HepG2 (cell line): ENCODE measurements around the gene UBTD1. TPM values are rescaled to one million over a fixed set of nuclear protein-coding genes. Genes with fewer than 3 reads are reported as not detected.

ENCODE experiments used
- ATAC-seq: fragments of 200-7000 bp; cut with Tn5 transposase; 3 replicates; pipeline ENCODE4 v1.9.1; 2020; ENCODE audit warnings: mild to moderate bottlenecking, moderate library complexity
- BruUV-seq: library from RNA; stranded (reverse); fragments of 400-500 nt; replicated peaks from 2 replicates; lab custom pipeline; 2021; lab: Mats Ljungman, UMichigan
- CTCF ChIA-PET: fragments of 300-600 bp; formaldehyde crosslinking; extraction: SDS; loops from one replicate; lab custom pipeline; 2021; ENCODE audit warnings: low total read pairs, inconsistent platforms, low intra/inter-chr PET ratio; lab: Yijun Ruan, JAX
- POLR2A ChIA-PET: fragments of 350-600 bp; sonication (Branson Sonifier 250); formaldehyde crosslinking; loops from one replicate; lab custom pipeline; 2020; ENCODE audit warnings: antibody characterized with exemption, inconsistent platforms; lab: Yijun Ruan, JAX
- DNase-seq: peaks from one replicate; pipeline ENCODE4 v3.0.0-alpha.2; 2015; ENCODE audit warnings: low spot score
- FAIRE-seq: peaks from 3 replicates; lab custom pipeline; 2011; peaks lifted over from hg19 to GRCh38; lab: Jason Lieb, UNC
- H2AFZ ChIP-seq: one replicate; pipeline ENCODE4 v1.6.1; 2011; ENCODE audit warnings: low read length, inconsistent platforms
- H3K27ac ChIP-seq: fragments of 300-600 bp; 3 replicates; pipeline ENCODE4 v1.8.0; 2011; ENCODE audit warnings: mixed run types, mild to moderate bottlenecking, mixed read lengths, low read length, inconsistent platforms; ENCODE audit not compliant: insufficient read depth; ENCODE audit errors: extremely low read length
- H3K27me3 ChIP-seq, 2 experiments: fragments of 200-600 bp in 1 of 2; 2 replicates in 1 of 2; 3 replicates in 1 of 2; pipeline versions ENCODE4 v1.6.0 to v1.8.0; 2011; ENCODE audit warnings: low read length in 2 of 2, mild to moderate bottlenecking in 2 of 2, moderate library complexity in 2 of 2, inconsistent platforms in 1 of 2; ENCODE audit not compliant: insufficient read depth in 2 of 2, control insufficient read depth in 1 of 2
- H3K36me3 ChIP-seq, 2 experiments: fragments of 200-600 bp in 1 of 2; replicated peaks in 1 of 2; 2 replicates in 1 of 2; 3 replicates in 1 of 2; pipeline versions ENCODE4 v1.5.1 to v1.8.0; 2011; ENCODE audit warnings: low read length in 2 of 2, inconsistent platforms in 1 of 2; ENCODE audit not compliant: insufficient read depth in 2 of 2, control insufficient read depth in 1 of 2
- H3K4me1 ChIP-seq: 2 replicates; pipeline ENCODE4 v1.5.1; 2012; ENCODE audit warnings: low read length, inconsistent platforms; ENCODE audit not compliant: insufficient read depth
- H3K4me2 ChIP-seq: 2 replicates; pipeline ENCODE4 v1.6.0; 2011; ENCODE audit warnings: low read depth, low read length, inconsistent platforms
- H3K4me3 ChIP-seq, 3 experiments: fragments of 200-600 bp in 1 of 3; sonication (generic), shearing (Covaris generic) in 1 of 3; replicated peaks in 1 of 3; 2 replicates each; pipeline ENCODE4 v1.5.1; 2011 to 2016; ENCODE audit warnings: low read length in 3 of 3, inconsistent platforms in 2 of 3, low read depth in 2 of 3, mild to moderate bottlenecking in 2 of 3, control low read depth in 1 of 3, mixed read lengths in 1 of 3; ENCODE audit not compliant: insufficient read depth in 1 of 3
- H3K79me2 ChIP-seq: one replicate; pipeline ENCODE4 v1.6.1; 2011; ENCODE audit warnings: low read length, inconsistent platforms; ENCODE audit not compliant: insufficient read depth
- H3K9ac ChIP-seq: 2 replicates; pipeline ENCODE4 v1.6.0; 2011; ENCODE audit warnings: mild to moderate bottlenecking, low read depth, low read length, inconsistent platforms; ENCODE audit not compliant: insufficient read depth
- H3K9me3 ChIP-seq: 2 replicates; pipeline ENCODE4 v1.5.1; 2012; ENCODE audit warnings: mild to moderate bottlenecking, low read length
- H4K20me1 ChIP-seq: 2 replicates; pipeline ENCODE4 v1.6.0; 2011; ENCODE audit warnings: inconsistent platforms, mild to moderate bottlenecking, low read length, moderate library complexity; ENCODE audit not compliant: insufficient read depth
- AGO2 ChIP-seq: fragments of 200-400 bp; formaldehyde crosslinking; optimal IDR thresholded peaks from 2 replicates; pipeline ENCODE3; 2017; ENCODE audit warnings: mild to moderate bottlenecking, low read depth, low read length, moderate library complexity
- MAFF ChIP-seq: IDR thresholded peaks from 2 replicates; pipeline ENCODE4 v1.6.1; 2011; ENCODE audit warnings: low read depth, low read length, improper control_type of control experiment
- MAFK ChIP-seq, 2 experiments: IDR thresholded peaks in 1 of 2; conservative IDR thresholded peaks in 1 of 2; 2 replicates each; pipeline ENCODE4 v1.6.1; 2011; ENCODE audit warnings: improper control_type of control experiment in 2 of 2, low read length in 2 of 2
- ZNF629 ChIP-seq: sonication (generic); formaldehyde crosslinking; conservative IDR thresholded peaks from 2 replicates; pipeline ENCODE4 v1.5.0; 2020; ENCODE audit warnings: missing genetic modification reagents
- ZNF672 ChIP-seq: sonication (generic); formaldehyde crosslinking; IDR thresholded peaks from 2 replicates; pipeline ENCODE4 v1.8.1; 2022; ENCODE audit warnings: missing genetic modification reagents
- WGBS: methylation state at CpG from one replicate; pipeline ENCODE4 v1.1.6; 2017; ENCODE audit warnings: low lambda C conversion rate; 5-methylcytosine and 5-hydroxymethylcytosine counted together
- in situ Hi-C: cut with HindIII; loops from 2 replicates; pipeline ENCODE4 v1.10.0; 2017; ENCODE audit warnings: low pct_unique_long_range_greater_than_20kb; ENCODE audit not compliant: extremely low pct_ligation_motif_present
- intact Hi-C: fragments of 100-400 bp; cut with micrococcal nuclease; formaldehyde crosslinking; loops from one replicate; pipeline ENCODE4 v1.10.0; 2022; ENCODE audit not compliant: unreplicated experiment
- polyA plus RNA-seq, 8 experiments: library from polyadenylated mRNA; depleted of rRNA in 3 of 8; stranded (reverse) in 7 of 8; unstranded in 1 of 8; fragments of >200 nt; fragmentation: Illumina TruSeq in 4 of 8; extraction: Trizol in 4 of 8; gene quantifications; 2 replicates each; pipeline versions ENCODE4 v1.2.1 to v1.2.3, GENCODE V29; 2011 to 2016; ENCODE audit warnings: low read depth in 4 of 8, missing spikeins in 1 of 8, mixed read lengths in 1 of 8; ENCODE audit not compliant: insufficient read depth in 1 of 8
- total RNA-seq, 5 experiments: library from RNA; depleted of rRNA; stranded (reverse); fragments of >200 nt; fragmentation: Illumina TruSeq; extraction: Trizol; gene quantifications; 2 replicates each; pipeline ENCODE4 v1.2.3, GENCODE V29; 2016; ENCODE audit warnings: low read depth in 1 of 5

UBTD1 gene
- total and polyA plus RNA-seq, 2 of the 13 experiments (the other 11 are each of a cell fraction or from before 2014, with no cell fraction given) = 7.9 to 10.0 TPM

DNA sequence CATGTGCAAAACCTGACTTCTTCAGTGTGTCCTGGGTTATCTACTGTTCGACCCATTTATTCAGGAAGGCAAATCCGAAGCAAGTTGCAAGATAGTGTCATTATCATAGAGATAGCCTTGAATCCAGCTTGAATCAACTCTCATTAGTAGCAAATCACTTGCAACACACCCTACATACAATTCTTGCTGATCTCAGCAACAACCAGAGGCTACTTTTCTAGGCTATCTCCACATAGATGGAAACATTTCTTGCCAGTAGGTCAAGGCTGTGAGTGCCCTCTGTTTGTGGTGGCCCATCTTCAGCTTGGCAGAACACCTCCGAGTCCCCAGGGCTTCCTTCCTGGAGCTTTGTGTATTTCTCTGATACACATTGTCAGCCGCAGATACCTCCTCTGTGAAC, 12.0 kb downstream of the UBTD1 start:
- WGBS = 100% methylated on average over 4 of the region's 4 CpGs
- TF ChIP-seq MAFF (peak; percentile 51), MAFK (conservative IDR thresholded peaks at IDR 0.05 in 1 of 2, IDR thresholded peaks at IDR 0.05 in 1 of 2; ENCODE audit: low read length in 2 of 2) (peak; percentile 66), AGO2 (no peak)
- ChIA-PET POLR2A (no interaction called here), CTCF (no interaction called here)
- Histone ChIP-seq H3K4me2 (no peak overlapping the region), H3K79me2 (no peaks in the 10 kb centered on the region), H3K27ac (no peak overlapping the region), H3K4me3 (no peak overlapping the region), H4K20me1 (no peaks in the 10 kb centered on the region; the same call in 1 of the 2 replicates), H3K9me3 (no peaks in the 10 kb centered on the region), H3K4me1 (peaks cover 10% of the 10 kb centered on the region), H2AFZ (no peak overlapping the region), H3K27me3 (no peaks in the 10 kb centered on the region), H3K9ac (no peak overlapping the region), H3K36me3 (no peaks in the 10 kb centered on the region; a peak in 1 of 5 replicates)
- intact Hi-C loops = no loop called here
- ATAC-seq (no peak), FAIRE-seq (no peak), DNase-seq (no peak)
- in situ Hi-C loops = no loop called here
- BruUV-seq = no TSS peak

DNA sequence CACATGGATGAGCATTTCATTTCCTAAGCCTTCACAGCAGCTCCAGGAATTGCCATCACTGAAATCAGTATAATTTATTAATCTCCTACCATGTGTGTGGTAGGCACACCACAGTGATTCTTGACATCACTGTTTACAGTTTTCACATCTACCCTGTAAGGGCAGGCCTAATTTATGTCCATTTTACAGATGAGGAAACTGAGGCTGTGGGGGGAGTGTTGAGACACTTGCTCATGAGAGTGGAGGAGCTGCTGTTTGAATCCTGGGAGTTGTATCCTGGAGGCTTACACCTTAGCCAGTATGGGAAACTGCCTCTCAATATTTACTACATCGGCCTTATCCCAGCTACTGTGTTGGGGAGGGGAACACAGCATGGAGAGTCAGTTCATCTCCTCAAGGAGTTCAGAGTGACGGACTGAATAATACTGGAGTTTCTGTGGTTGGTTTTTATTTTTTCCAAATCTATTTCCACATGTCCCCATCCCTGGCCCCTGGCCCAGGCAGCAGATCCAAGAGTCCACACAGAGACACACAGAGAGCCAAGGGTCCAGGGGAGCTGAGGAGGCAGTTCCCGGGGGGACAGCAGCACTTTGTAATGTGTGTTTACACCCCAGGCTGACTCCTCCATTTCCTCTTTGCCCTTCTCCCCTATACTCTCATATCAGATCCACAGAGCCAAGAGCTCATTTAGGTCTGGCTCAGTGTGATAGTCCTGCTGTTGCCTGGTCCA, 13.2 kb downstream of the UBTD1 start:
- WGBS = 78% methylated on average over 3 of the region's 3 CpGs
- no peak overlapping the region for H3K4me3 ChIP-seq
- peaks cover 14% of the 10 kb centered on the region for H3K4me1 ChIP-seq
- in situ Hi-C loops (no loop called here), intact Hi-C loops (no loop called here)
- H3K27ac ChIP-seq = no peak overlapping the region
- CTCF ChIA-PET = no interaction called here
- H3K9ac ChIP-seq = no peak overlapping the region
- TF ChIP-seq ZNF629 (CRISPR knock-in tag) = peak; percentile 61; the same call in 1 of the 2 replicates
- TF ChIP-seq ZNF672 (CRISPR knock-in tag) = no peak
- H3K9me3 ChIP-seq = no peaks in the 10 kb centered on the region
- DNase-seq = no peak
- POLR2A ChIA-PET = no interaction called here
- ATAC-seq = no peak
- no peaks in the 10 kb centered on the region; a peak in 1 of 5 replicates for H3K36me3 ChIP-seq
- H2AFZ ChIP-seq = no peak overlapping the region
- no peak overlapping the region for H3K4me2 ChIP-seq
- no peaks in the 10 kb centered on the region; the same call in 1 of the 2 replicates for H4K20me1 ChIP-seq
- H3K79me2 ChIP-seq = no peaks in the 10 kb centered on the region
- FAIRE-seq = no peak
- no TSS peak for BruUV-seq
- no peaks in the 10 kb centered on the region for H3K27me3 ChIP-seq
